Measurements from ENCODE around the gene FARP2. TPM values are rescaled to one million over a fixed set of nuclear protein-coding genes. Genes with fewer than 3 reads are reported as not detected.

The FARP2 gene
- total RNA-seq, 1 experiment from 2014 or later = 49.3 TPM

DNA sequence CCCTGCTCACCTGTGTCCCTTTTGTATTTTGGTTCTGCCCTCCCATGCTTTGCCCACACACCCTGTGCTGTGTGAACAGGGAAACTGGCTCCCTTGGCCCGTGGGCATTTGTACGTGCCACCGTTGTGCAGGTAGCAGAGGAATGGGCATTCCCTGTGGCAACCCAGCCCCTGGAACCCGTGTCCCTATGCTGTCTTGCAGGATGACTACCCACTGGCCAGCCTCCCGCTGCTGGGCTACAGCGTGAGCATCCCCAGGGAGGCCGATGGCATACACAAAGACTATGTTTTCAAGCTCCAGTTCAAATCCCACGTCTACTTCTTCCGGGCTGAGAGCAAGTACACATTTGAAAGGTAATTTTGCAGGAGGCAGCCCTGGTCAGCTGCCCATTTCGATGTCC lies 137.0 kb downstream of the FARP2 start:
- TF ChIP-seq, protein P1, sequence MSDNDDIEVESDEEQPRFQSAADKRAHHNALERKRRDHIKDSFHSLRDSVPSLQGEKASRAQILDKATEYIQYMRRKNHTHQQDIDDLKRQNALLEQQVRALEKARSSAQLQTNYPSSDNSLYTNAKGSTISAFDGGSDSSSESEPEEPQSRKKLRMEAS (IDR thresholded peaks at IDR 0.05) = no peak
- no peak for TF ChIP-seq EZH2phosphoT487 (IDR thresholded peaks at IDR 0.05; ENCODE audit: borderline replicate concordance)
- TF ChIP-seq ZBTB33 (IDR thresholded peaks at IDR 0.05; ENCODE audit: extremely low read depth, insufficient replicate concordance, low read length) = no peak
- no peak for TF ChIP-seq ELF1 (IDR thresholded peaks at IDR 0.05; ENCODE audit: borderline replicate concordance, low read depth)
- no peak for TF ChIP-seq ATF3 (IDR thresholded peaks at IDR 0.05)
- TF ChIP-seq POLR2A (IDR thresholded peaks at IDR 0.05; ENCODE audit: borderline replicate concordance, extremely low read depth, insufficient read depth, insufficient read length) = no peak
- no peak for TF ChIP-seq SP1 (IDR thresholded peaks at IDR 0.05; ENCODE audit: low read depth)
- no peak for TF ChIP-seq SIN3A (IDR thresholded peaks at IDR 0.05; ENCODE audit: low read depth)
- TF ChIP-seq YY1 (IDR thresholded peaks at IDR 0.05; ENCODE audit: extremely low read depth, insufficient replicate concordance, low read depth, low read length) = no peak
- TF ChIP-seq REST (IDR thresholded peaks at IDR 0.05; ENCODE audit: low read depth) = no peak
- TF ChIP-seq, protein P2, sequence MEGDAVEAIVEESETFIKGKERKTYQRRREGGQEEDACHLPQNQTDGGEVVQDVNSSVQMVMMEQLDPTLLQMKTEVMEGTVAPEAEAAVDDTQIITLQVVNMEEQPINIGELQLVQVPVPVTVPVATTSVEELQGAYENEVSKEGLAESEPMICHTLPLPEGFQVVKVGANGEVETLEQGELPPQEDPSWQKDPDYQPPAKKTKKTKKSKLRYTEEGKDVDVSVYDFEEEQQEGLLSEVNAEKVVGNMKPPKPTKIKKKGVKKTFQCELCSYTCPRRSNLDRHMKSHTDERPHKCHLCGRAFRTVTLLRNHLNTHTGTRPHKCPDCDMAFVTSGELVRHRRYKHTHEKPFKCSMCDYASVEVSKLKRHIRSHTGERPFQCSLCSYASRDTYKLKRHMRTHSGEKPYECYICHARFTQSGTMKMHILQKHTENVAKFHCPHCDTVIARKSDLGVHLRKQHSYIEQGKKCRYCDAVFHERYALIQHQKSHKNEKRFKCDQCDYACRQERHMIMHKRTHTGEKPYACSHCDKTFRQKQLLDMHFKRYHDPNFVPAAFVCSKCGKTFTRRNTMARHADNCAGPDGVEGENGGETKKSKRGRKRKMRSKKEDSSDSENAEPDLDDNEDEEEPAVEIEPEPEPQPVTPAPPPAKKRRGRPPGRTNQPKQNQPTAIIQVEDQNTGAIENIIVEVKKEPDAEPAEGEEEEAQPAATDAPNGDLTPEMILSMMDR (IDR thresholded peaks at IDR 0.05 in 2 of 3, conservative IDR thresholded peaks at IDR 0.05 in 1 of 3; ENCODE audit: borderline replicate concordance in 1 of 3, insufficient read depth in 1 of 3, low read depth in 2 of 3, low read length in 2 of 3) = no peak
- no peak for TF ChIP-seq SRF (IDR thresholded peaks at IDR 0.05; ENCODE audit: low read depth)
- TF ChIP-seq CBX3 (IDR thresholded peaks at IDR 0.05; ENCODE audit: low read depth) = no peak
- TF ChIP-seq TCF7L2 (IDR thresholded peaks at IDR 0.05; ENCODE audit: borderline replicate concordance, extremely low read depth, insufficient read depth, insufficient read length) = no peak
- Histone ChIP-seq H4K20me1 (ENCODE audit: insufficient read depth) (no peaks in the 10 kb centered on the region), H3K27ac (ENCODE audit: low read depth, low read length) (no peak overlapping the region), H3K36me3 (ENCODE audit: control insufficient read depth in 1 of 2, insufficient read depth in 2 of 2, low read length in 2 of 2) (peaks cover 16 to 20% of the 10 kb centered on the region in 2 experiments), H2AFZ (ENCODE audit: low read depth, low read length, poor library complexity, severe bottlenecking) (no peak overlapping the region), H3K27me3 (ENCODE audit: insufficient read depth, low read length) (no peaks in the 10 kb centered on the region), H3K4me1 (ENCODE audit: control insufficient read depth in 1 of 2, insufficient read depth in 2 of 2, low read length in 2 of 2) (no peaks in the 10 kb centered on the region), H3K9me3 (ENCODE audit: control insufficient read depth in 1 of 2, insufficient read depth in 1 of 2, low read depth in 1 of 2, low read length in 2 of 2) (no peaks in the 10 kb centered on the region), H3K9ac (ENCODE audit: low read length) (no peak overlapping the region), H3K9me2 (ENCODE audit: insufficient read depth) (no peaks in the 10 kb centered on the region), H3K4me2 (ENCODE audit: low read length) (no peak overlapping the region), H3K4me3 (replicated peaks in 1 of 2; ENCODE audit: low read depth in 1 of 2, low read length in 2 of 2) (no peak overlapping the region), H3K79me2 (ENCODE audit: insufficient read depth, low read length) (no peaks in the 10 kb centered on the region)
- DNase-seq (ENCODE audit: low read depth, low spot score) (no peak), ATAC-seq (no peak)
- BruUV-seq (replicated peaks) = no TSS peak
- RAD21 ChIA-PET (ENCODE audit: low non-redundant PET in 1 of 2, low total read pairs in 2 of 2, uncharacterized antibody in 2 of 2, unreplicated experiment in 2 of 2) = no interaction called here
- intact Hi-C loops (cut with micrococcal nuclease) = no loop called here
- POLR2A ChIA-PET = no interaction called here
- CTCF ChIA-PET = no interaction called here

Measured in HCT116 (cell line).